Activated CD4-positive, alpha-beta T cell treated with anti-CD3 and anti-CD28 coated beads, Interleukin-10, Interleukin-2, amounts not matched to agents 100 ng/mL and 50 ng/mL, durations not matched to agents 16 hours and 8 hours (primary cell): ENCODE measurements around the gene OMP.

Source experiments
- DNase-seq: peaks from one replicate; pipeline ENCODE4 v3.0.0-alpha.2; 2020

OMP gene

DNA sequence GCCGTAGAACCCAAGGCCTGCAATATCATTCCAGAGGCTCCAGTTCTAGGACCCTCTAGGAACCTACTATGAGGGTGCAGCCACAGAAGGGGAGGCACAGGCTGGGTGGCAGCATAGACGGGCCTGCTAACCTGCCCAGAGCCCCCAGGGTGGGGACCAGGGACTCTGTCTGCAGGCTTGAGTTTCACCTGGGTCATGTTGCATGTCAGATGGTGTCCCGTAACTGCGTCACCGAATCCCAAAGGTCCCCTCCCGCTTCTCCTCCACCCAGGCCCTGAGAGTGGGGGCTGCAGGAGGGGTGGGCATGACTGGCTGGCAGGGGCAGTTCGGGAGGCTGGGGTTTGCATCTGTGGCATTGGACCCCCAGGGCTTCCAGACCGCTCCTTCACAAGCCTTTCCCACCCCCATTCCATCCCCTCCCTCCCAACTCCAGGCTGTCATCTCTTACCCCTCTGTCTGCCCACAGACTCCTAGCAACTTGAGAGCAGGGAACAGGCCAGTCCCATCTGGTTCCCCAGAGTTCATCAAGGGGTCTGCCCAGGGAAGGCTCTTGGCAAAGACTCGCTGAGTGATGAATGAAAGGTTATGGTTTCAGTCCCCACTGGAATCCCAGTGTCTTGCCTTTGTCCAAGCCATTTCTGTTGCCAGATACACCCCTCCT lies 41.7 kb downstream of the OMP start:
- no peak for DNase-seq

DNA sequence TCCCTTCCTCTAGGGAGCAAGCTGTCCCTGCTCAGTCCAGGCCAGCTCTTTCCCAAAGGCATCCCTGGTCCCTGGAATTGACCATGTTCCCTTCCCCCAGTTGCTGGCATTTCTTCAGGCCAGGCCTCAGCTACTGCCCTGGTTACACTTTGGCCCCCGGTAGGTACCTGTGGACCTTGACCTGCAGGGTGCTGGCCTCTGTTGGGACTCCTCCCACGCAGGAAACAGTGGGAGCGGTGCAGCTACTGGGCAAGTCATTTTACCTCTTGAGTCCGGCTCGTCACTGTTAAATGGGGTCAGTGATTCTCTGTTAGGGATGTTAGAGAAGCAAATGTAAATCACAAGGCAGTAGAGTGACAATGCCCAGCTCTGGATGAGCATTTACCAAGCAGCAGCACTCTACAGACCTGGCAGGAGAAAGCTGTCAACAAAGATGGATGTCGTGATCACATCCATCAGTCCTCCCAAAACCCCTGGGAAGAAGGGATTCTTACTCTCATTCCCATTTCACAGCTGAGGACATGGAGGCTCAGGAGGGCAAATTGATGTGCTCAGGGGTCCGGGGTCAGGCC lies 42.3 kb downstream of the OMP start:
- no peak for DNase-seq

DNA sequence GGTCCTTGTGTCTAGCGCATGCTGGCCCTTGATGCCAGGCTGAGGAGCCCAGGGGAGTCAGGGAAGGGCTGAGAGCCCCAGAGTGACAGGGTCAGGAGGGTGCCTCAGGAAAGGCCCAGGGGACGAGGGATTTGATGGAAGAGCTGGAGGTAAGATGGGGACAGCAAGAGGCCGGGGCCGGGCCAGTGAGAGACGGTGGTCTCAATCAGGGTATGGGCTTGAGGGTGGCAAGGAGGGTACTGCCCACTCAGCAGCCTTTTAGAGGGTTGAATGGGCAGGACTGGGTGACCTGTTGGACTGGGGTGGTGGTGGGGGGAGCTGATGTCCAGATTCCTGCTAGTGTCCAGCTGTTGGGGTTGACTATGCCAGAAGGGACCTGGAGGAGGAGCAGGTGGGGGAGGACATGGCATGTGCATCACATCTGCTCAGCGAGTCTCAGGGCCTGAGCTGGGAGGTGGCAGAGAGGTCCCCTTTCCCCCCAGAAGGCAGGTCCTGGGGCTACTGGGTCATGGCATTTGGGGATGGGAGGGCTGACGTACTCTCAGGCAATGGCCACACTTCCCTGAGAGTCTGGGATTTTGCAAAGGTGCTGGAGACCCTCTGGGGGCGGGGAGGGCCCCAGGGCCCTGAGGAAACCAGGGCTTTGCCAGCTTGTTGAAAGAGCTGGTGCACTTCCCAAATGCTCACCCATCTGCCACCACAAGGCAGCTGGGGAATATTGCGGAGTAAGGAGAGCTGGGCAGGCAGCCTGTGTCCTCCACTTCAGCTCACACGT lies 43.8 kb downstream of the OMP start:
- DNase-seq = no peak

DNA sequence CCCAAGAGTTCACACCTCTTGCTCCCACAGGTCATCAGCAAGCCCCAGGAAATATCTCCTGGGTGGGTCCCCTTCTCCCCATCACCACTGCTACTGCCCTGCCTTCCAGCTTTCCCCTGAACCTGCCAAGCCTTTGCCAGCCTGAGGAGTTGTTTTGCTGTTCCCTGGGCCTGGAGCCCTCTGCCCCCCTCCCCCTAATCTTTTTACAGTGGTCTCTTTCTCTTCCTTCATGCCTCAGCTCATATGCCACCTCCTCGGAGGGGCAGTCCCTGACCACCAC lies 44.3 kb downstream of the OMP start:
- DNase-seq = no peak

DNA sequence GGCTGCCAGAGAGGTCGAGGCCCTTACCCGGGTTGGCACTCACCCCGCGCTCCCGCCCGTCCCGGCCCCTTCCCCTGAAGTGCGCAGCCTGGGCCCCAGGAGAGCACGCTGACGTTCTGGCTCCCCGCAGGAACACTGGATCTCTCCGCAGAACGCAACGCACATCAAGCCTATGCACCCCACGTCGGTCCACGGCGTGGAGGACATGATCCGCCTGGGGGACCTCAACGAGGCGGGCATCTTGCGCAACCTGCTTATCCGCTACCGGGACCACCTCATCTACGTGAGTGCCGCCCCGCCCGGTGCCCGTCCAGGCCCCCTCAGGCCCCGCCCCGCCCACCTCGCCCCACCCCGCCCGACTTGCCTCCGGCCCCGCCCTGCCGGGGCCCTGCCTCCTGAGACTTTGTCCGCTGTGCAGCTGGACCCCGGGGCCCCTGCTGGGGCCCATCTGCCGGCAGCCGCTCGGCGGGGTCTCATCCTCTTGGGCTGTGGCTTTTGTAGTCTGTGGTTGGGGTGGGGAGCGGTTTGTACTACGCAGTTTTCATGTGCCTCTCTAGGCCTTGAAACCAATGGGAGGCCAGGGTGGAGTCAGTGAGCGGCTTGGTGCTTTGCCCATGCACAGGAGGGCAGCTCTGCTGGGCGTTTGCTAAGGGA lies 45.2 kb downstream of the OMP start:
- peak; percentile 25 for DNase-seq

DNA sequence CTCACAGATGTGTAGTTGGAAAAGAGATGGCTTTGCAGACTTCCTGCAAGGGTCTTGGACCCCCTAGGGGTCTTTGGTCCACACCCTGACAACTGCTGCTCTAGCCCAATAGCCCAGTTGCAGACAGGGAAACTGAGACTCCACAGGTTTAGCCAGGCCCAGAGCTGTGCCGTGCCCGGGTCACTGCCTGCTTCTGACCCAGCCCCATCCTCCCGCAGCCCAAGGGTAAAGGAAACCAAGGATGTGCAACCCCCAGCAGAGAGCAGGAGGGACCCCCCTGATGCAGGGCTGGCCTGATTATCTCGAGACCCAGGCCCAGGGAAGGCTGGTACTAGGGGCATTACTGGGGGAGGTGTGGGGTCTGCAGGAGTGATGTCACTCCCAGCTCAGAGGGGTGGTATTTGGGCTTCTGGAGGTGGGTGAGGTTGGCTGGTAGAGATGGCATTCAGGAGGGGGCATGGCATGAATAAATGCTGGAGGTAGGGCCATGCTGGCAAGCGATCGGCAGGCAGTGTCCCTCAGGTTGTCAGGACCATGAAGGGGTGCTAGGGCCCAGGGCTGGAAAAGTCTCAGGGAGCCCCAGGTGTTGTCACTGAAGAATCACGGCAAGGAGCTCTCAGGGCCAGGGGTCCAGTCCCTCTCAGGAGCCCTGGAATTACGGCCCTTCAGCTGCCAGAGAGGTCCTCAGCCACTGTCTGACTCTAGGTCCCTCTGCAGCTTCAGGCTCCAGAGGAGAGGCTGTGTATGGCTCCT lies 46.5 kb downstream of the OMP start:
- DNase-seq = no peak

DNA sequence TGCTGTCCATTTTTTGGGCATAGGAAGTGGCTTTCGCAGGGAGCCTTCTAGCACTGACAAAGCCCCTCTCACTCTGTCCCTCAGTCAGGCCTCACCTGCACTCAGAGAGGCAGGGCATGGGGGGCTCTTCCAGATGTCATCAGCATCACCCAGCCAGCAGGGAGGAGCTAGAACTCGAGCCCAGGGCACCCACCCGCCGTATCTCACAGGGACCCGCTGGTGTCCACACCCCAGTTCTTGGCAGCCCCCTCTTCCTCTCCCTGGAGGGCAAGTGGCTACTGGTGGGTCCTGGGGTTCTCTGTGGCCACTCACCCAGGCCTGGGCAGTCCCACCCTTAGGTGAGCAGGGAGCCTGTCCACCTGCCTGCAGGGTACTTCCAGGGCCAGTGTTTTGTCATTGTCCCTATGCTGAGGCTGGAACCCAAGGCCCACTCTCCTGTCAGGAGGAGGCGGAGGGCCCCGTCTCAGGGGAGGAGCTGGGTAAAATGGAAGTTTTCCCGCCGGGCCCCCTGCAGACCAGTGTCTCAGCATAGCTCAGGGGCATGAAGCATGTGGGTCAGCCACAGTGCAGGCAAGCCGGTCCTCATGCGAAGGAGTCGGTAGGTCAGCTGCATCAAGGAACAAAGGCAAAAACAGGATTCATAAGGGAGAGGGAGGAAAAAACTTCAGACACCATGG lies 47.2 kb downstream of the OMP start:
- no peak for DNase-seq

DNA sequence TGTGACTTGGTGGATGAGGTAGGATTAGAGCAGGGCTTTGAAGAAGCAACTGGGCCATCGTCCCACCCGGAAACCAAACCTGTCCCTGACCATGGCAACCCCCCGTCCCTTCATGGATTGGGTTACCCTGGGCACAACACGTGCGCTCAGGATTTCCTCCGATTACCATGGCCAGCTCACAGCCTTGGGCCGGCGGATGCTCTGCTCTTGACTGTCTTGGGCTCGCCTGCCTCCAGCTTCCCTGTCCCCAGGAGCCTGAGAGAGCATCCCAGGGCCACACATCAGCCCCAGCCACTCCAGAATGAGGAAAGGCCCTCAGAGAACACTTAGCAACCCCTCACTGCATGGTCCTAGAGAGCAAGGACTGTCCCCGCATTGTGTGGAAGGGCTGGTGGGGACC lies 48.2 kb downstream of the OMP start:
- no peak for DNase-seq

DNA sequence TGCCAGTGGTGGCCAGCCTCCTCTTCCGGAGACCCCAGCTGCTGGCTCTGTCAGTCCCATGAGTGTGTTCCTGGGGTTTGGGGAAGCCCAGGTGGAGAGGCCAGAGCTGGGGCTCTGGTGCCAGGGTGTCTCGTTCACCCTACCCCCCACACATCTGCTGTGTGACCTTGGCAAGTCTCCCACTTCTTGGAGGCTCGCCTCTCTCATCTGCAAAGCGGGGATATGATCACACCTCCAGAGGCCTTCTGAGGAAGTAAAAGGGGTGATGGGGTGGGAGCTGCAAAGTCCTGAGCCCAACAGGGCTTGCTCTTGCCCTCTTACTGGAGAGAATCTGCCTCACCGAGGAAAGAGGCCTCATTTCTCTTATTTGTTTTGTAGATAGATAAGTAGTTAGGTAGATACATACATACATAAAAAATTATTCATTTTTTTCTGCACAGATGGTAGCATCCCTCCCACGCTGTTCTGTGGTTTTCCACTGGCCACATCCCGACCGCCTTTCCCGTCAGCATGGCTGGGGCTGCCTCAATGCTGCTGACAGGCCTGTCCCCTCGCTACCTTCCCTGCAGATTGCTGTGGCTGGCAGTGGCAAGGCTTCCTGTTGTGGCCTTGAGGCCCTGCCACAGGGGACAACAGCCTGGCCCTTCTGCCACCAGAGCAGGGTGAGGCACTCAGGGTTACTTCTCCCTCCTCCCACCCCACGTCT lies 49.3 kb downstream of the OMP start:
- DNase-seq = peak; percentile 81

DNA sequence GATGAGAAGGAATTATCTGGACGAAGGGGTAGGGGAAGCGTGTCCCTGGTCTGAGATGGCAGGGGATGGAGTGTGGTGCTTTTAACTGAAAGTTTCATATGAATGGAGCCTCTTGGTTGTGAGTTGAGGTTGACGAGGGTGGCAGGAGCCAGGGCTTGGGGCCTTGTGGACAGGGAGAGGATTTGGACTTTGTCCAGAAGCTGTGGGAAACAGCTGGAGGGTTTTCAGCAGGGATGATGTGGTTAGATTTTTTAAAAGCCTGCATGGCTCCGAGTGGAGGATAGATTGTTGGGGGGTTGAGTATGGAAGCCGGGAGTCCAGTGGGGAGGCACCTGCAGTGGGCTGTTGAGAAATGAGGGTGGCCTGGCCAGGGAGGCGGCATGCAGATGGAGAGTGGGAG lies 50.2 kb downstream of the OMP start:
- DNase-seq = no peak
